Osteoblast (primary cell): ENCODE data around the gene TDG. TPM values are rescaled to one million over a fixed set of nuclear protein-coding genes. Genes with fewer than 3 reads are reported as not detected.

Experiments used
- DNase-seq: peaks from one replicate; pipeline ENCODE4 v3.0.0; 2011; ENCODE audit warnings: low spot score, mixed read lengths; ENCODE audit not compliant: insufficient read length; ENCODE audit errors: missing footprints
- H2AFZ ChIP-seq: 2 replicates; pipeline ENCODE4 v1.6.0; 2011; ENCODE audit warnings: mild to moderate bottlenecking, low read length
- H3K27ac ChIP-seq: 2 replicates; pipeline ENCODE4 v1.5.1; 2011; ENCODE audit warnings: mild to moderate bottlenecking, low read depth, low read length, moderate library complexity
- H3K27me3 ChIP-seq: 2 replicates; pipeline ENCODE4 v1.6.0; 2012; ENCODE audit warnings: mild to moderate bottlenecking, control low read depth, inconsistent platforms, low read length, moderate library complexity; ENCODE audit not compliant: insufficient read depth
- H3K36me3 ChIP-seq: 2 replicates; pipeline ENCODE4 v1.5.1; 2011; ENCODE audit warnings: mild to moderate bottlenecking, low read length, control low read depth, moderate library complexity; ENCODE audit not compliant: insufficient read depth
- H3K4me1 ChIP-seq: 2 replicates; pipeline ENCODE4 v1.5.1; 2011; ENCODE audit warnings: mild to moderate bottlenecking, low read length, control low read depth, moderate library complexity; ENCODE audit not compliant: insufficient read depth
- H3K4me2 ChIP-seq: 2 replicates; pipeline ENCODE4 v1.6.0; 2011; ENCODE audit warnings: mild to moderate bottlenecking, low read length; ENCODE audit not compliant: insufficient read depth
- H3K4me3 ChIP-seq: fragments of 200-600 bp; sonication (generic); 3 replicates; pipeline ENCODE4 v1.5.1; 2012; ENCODE audit warnings: mild to moderate bottlenecking, low read length, inconsistent platforms; ENCODE audit not compliant: insufficient read depth
- H3K79me2 ChIP-seq: 2 replicates; pipeline ENCODE4 v1.6.0; 2012; ENCODE audit warnings: mild to moderate bottlenecking, low read length, control low read depth, inconsistent platforms; ENCODE audit not compliant: insufficient read depth
- H3K9me3 ChIP-seq: 2 replicates; pipeline ENCODE4 v1.5.1; 2011; ENCODE audit warnings: low read depth, low read length, control low read depth
- H4K20me1 ChIP-seq: 2 replicates; pipeline ENCODE4 v1.6.0; 2012; ENCODE audit warnings: mild to moderate bottlenecking, low read length, control low read depth; ENCODE audit not compliant: insufficient read depth
- total RNA-seq: library from RNA; depleted of rRNA; stranded (reverse); fragments of >200 nt; gene quantifications from 2 replicates; pipeline ENCODE4 v1.2.3, GENCODE V29; 2012
- TF ChIP-seq, protein P1 (sequence below): IDR thresholded peaks from 2 replicates; pipeline ENCODE4 v1.5.1; 2011; ENCODE audit warnings: mild to moderate bottlenecking, low read depth, low read length, moderate library complexity; ENCODE audit errors: extremely low read depth

The TDG gene
- total RNA-seq, 1 donor: 23.2 TPM

GRCh38 chr12:103947871-103948555 lies 17.7 kb upstream of the TDG start:
- DNase-seq: peak; percentile 19
- H3K27ac ChIP-seq: no peak overlapping the region
- H4K20me1 ChIP-seq: peaks cover 3% of the 10 kb centered on the region
- H3K79me2 ChIP-seq: peaks cover 26% of the 10 kb centered on the region
- H2AFZ ChIP-seq: no peak overlapping the region
- H3K27me3 ChIP-seq: no peaks in the 10 kb centered on the region
- TF ChIP-seq, protein P1, sequence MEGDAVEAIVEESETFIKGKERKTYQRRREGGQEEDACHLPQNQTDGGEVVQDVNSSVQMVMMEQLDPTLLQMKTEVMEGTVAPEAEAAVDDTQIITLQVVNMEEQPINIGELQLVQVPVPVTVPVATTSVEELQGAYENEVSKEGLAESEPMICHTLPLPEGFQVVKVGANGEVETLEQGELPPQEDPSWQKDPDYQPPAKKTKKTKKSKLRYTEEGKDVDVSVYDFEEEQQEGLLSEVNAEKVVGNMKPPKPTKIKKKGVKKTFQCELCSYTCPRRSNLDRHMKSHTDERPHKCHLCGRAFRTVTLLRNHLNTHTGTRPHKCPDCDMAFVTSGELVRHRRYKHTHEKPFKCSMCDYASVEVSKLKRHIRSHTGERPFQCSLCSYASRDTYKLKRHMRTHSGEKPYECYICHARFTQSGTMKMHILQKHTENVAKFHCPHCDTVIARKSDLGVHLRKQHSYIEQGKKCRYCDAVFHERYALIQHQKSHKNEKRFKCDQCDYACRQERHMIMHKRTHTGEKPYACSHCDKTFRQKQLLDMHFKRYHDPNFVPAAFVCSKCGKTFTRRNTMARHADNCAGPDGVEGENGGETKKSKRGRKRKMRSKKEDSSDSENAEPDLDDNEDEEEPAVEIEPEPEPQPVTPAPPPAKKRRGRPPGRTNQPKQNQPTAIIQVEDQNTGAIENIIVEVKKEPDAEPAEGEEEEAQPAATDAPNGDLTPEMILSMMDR: no peak
- no peaks in the 10 kb centered on the region for H3K9me3 ChIP-seq
- no peak overlapping the region for H3K4me2 ChIP-seq
- H3K36me3 ChIP-seq: peaks cover 96% of the 10 kb centered on the region
- no peak overlapping the region for H3K4me3 ChIP-seq
- no peaks in the 10 kb centered on the region for H3K4me1 ChIP-seq

- TF ChIP-seq, protein P1: no peak
- H3K36me3 ChIP-seq: peaks cover 96% of the 10 kb centered on the region
These were observed 16.8 kb upstream of the TDG start for GRCh38 chr12:103948746-103949406.

GRCh38 chr12:103952497-103952896 lies 13.2 kb upstream of the TDG start:
- no peaks in the 10 kb centered on the region for H3K9me3 ChIP-seq
- TF ChIP-seq, protein P1: no peak
- H3K27ac ChIP-seq: no peak overlapping the region
- DNase-seq: no peak
- H3K4me2 ChIP-seq: no peak overlapping the region
- H3K4me1 ChIP-seq: peaks cover 9% of the 10 kb centered on the region
- H2AFZ ChIP-seq: no peak overlapping the region
- peaks cover 57% of the 10 kb centered on the region for H3K79me2 ChIP-seq
- H3K36me3 ChIP-seq: peaks cover 70% of the 10 kb centered on the region
- peaks cover 3% of the 10 kb centered on the region for H4K20me1 ChIP-seq
- H3K27me3 ChIP-seq: no peaks in the 10 kb centered on the region
- H3K4me3 ChIP-seq: no peak overlapping the region

More at GRCh38 chr12:103948746-103949406, 16.8 kb upstream of the TDG start:
- no peak for DNase-seq
- Histone ChIP-seq H4K20me1 (peaks cover 3% of the 10 kb centered on the region), H3K27me3 (no peaks in the 10 kb centered on the region), H2AFZ (no peak overlapping the region), H3K4me1 (no peaks in the 10 kb centered on the region), H3K9me3 (no peaks in the 10 kb centered on the region), H3K79me2 (peaks cover 32% of the 10 kb centered on the region), H3K27ac (no peak overlapping the region), H3K4me2 (no peak overlapping the region), H3K4me3 (no peak overlapping the region)

DNA sequence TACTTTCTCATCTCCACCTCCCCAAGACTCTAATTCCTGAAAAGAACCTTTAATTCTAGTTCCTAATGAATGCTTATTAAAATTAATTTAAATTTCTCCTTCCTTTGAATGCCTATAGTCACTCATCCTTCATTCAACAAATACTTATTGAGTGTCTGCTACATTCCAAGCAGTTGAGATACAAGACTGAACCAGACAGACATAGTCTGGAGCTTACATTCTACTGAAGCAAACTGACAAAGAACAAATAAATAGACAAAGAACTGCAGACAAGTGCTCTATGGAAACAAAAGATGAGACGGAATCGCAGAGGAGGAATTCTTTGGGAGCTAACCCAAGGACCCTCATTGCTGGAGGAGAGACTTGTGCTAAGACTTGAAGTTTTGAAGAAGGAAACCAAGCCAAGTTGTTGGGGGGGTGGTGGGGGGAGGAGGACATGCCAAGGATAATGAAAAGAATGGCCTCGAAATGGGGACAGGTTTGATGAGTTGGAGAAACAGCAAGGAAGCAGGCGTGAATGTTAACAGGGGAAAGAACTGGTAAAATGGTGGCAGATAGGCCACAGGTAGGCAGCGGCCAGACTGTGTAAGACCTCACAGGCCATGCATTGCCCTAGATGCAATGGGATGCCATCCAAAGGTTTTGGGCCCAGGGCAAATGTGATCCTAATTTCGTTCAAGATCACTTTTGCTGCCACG lies 9.7 kb upstream of the TDG start:
- peak overlapping the region; percentile 83 for H3K4me2 ChIP-seq
- peaks cover 48% of the 10 kb centered on the region for H3K79me2 ChIP-seq
- no peaks in the 10 kb centered on the region for H3K9me3 ChIP-seq
- H4K20me1 ChIP-seq: peaks cover 3% of the 10 kb centered on the region
- peaks cover 9% of the 10 kb centered on the region for H3K4me1 ChIP-seq
- H2AFZ ChIP-seq: peak overlapping the region; percentile 80
- DNase-seq: no peak
- TF ChIP-seq, protein P1: no peak
- peaks cover 37% of the 10 kb centered on the region for H3K36me3 ChIP-seq
- no peaks in the 10 kb centered on the region for H3K27me3 ChIP-seq
- peak overlapping the region; percentile 84 for H3K27ac ChIP-seq
- peak overlapping the region; percentile 84 for H3K4me3 ChIP-seq
